Ovary (tissue), 3 donors: ENCODE results near the gene RNF151.
A peak's percentile ranks its signal among the peaks of the same experiment; 100 is the strongest.

Source experiments
- CTCF ChIP-seq, 3 donors: fragments of 450-650 bp in 2 of 3; fragments of 200-600 bp in 1 of 3; IDR thresholded peaks; one replicate each; pipeline versions ENCODE4 v1.5.1 to v1.8.0; 2016 to 2022; ENCODE audit warnings: antibody characterized with exemption in 3 of 3, mild to moderate bottlenecking in 1 of 3
- EP300 ChIP-seq: sonication (generic); formaldehyde crosslinking; IDR thresholded peaks from one replicate; pipeline ENCODE4 v1.6.1; 2017; ENCODE audit warnings: antibody characterized with exemption
- POLR2A ChIP-seq: fragments of 450-650 bp; IDR thresholded peaks from one replicate; pipeline ENCODE4 v1.6.1; 2017; ENCODE audit warnings: antibody characterized with exemption, mild to moderate bottlenecking, moderate library complexity
- donor health status: DM: no; HTN: no; CAD: no.

DNA sequence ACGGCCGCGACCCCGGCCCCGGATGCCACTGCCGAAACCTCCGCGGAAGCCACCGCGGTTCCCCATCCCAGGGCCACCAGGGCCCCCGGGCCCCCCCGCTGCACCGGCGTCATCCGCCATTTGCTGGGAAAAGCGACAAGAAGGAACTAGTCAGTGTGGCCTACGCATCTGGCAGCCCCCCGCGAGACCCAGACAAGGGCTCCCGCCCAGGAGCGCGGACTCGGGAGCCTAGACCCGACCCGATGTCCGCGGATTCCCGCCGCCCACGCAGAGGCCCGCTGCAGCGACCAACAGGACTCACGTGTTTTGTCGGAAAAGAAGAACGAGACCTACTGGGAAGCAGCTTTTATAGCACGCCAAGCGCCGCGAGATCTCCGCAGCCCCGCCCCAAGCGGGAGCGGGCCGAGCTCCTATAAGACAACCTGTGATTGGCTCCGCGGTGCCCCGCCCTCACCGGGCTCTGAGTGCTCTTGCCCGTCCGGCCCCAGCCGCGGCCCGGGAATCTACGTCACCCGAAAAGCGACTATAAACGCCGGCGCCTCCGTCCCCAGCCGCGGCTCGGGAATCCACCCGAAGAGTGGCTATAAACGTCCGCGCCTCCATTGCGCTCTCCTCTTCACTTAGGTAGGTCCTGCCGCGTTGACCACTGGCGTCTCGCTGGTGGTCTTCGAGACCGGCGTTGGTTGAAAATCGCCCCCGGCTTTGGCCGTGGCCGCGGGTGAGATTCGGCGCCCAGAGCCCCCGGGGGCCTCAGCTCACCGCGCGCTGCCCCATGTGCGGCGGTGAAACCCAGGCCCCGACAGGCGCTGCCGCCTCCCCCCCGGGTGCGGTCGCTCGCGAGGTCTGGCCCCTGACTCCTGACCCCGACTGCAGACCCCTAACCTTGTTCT, 1.9 kb upstream of the RNF151 start, which contains the start of gene RPS2:
- TF ChIP-seq CTCF (IDR thresholded peaks at IDR 0.05) = peak in 2 of 3 donors; percentile 23 to 39
- TF ChIP-seq POLR2A = peak; percentile 98
- peak; percentile 75 for TF ChIP-seq EP300
